ENCODE measurements around the gene NCAPH2.
A peak's percentile ranks its signal among the peaks of the same experiment; 100 is the strongest.

The NCAPH2 gene

GRCh38 chr22:50463188-50463900 is 44.7 kb upstream of the NCAPH2 start:
- TF ChIP-seq CTCF (conservative IDR thresholded peaks at IDR 0.05; ENCODE audit: low read depth) = no peak
- POLR2A ChIA-PET (ENCODE audit: low non-redundant PET) = interaction anchor here (0.6 kb wide), 1 partner anchor 23 kb away, joined by 6 read pairs; no protein-coding TSS in a partner anchor
- no peak for DNase-seq (ENCODE audit: low spot score)
- CTCF ChIA-PET = interaction anchor here (0.6 kb wide), 1 partner anchor 157 kb away, joined by 4 read pairs; no protein-coding TSS in a partner anchor
- H3K27ac ChIP-seq = 0 out of 2 replicates have a peak overlapping the region, but pooled peaks have one; percentile 5

- no peak for DNase-seq (ENCODE audit: low spot score)
- ChIA-PET CTCF (no interaction called here), POLR2A (ENCODE audit: low non-redundant PET) (no interaction called here)
- H3K27ac ChIP-seq = peak overlapping the region; percentile 5; the same call in 1 of the 2 replicates
- no peak for TF ChIP-seq CTCF (conservative IDR thresholded peaks at IDR 0.05; ENCODE audit: low read depth)
Measured at GRCh38 chr22:50464451-50464850, 43.6 kb upstream of the NCAPH2 start.

- ChIA-PET POLR2A (ENCODE audit: low non-redundant PET) (no interaction called here), CTCF (interaction anchor here (0.6 kb wide), 2 partner anchors 10 to 220 kb away, joined by 3 to 4 read pairs; no protein-coding TSS in a partner anchor)
- TF ChIP-seq CTCF (conservative IDR thresholded peaks at IDR 0.05; ENCODE audit: low read depth) = no peak
- H3K27ac ChIP-seq = no peak overlapping the region; the same call in 1 of the 2 replicates
- no peak for DNase-seq (ENCODE audit: low spot score)
Measured at GRCh38 chr22:50465066-50465930, 42.7 kb upstream of the NCAPH2 start.

- DNase-seq (ENCODE audit: low spot score) = no peak
- no peak for TF ChIP-seq CTCF (conservative IDR thresholded peaks at IDR 0.05; ENCODE audit: low read depth)
- ChIA-PET POLR2A (ENCODE audit: low non-redundant PET) (no interaction called here), CTCF (no interaction called here)
- peak overlapping the region; percentile 87; the same call in 1 of the 2 replicates for H3K27ac ChIP-seq
Measured at GRCh38 chr22:50467341-50467740, 40.7 kb upstream of the NCAPH2 start.

GRCh38 chr22:50467773-50468440 is 40.1 kb upstream of the NCAPH2 start:
- ChIA-PET POLR2A (ENCODE audit: low non-redundant PET) (no interaction called here), CTCF (no interaction called here)
- TF ChIP-seq CTCF (conservative IDR thresholded peaks at IDR 0.05; ENCODE audit: low read depth) = no peak
- no peak for DNase-seq (ENCODE audit: low spot score)
- peak overlapping the region; percentile 87 for H3K27ac ChIP-seq

- no peak for TF ChIP-seq CTCF (conservative IDR thresholded peaks at IDR 0.05; ENCODE audit: low read depth)
- ChIA-PET CTCF (interaction anchor here (0.5 kb wide), 1 partner anchor 29 kb away, joined by 3 read pairs; no protein-coding TSS in a partner anchor), POLR2A (ENCODE audit: low non-redundant PET) (no interaction called here)
- H3K27ac ChIP-seq = peak overlapping the region; percentile 87
- no peak for DNase-seq (ENCODE audit: low spot score)
Measured at GRCh38 chr22:50468626-50469025, 39.4 kb upstream of the NCAPH2 start.

All from RWPE1 (cell line).